Skin of body (tissue), 2 donors: ENCODE data around the gene SEMA6B. TPM values are rescaled to one million over a fixed set of nuclear protein-coding genes. Genes with fewer than 3 reads are reported as not detected.

Experiments used
- DNase-seq: peaks from one replicate; lab custom pipeline; 2025; lab: John Stamatoyannopoulos, UW
- total RNA-seq: library from RNA; depleted of rRNA; stranded (reverse); fragments of >200 nt; gene quantifications from one replicate; pipeline ENCODE4 v1.2.3, GENCODE V29; 2014

SEMA6B gene
- total RNA-seq, 1 donor from 2014 or later = 5.0 TPM

GRCh38 chr19:4589579-4590410, 30.3 kb upstream of the SEMA6B start:
- no peak for DNase-seq

DNA sequence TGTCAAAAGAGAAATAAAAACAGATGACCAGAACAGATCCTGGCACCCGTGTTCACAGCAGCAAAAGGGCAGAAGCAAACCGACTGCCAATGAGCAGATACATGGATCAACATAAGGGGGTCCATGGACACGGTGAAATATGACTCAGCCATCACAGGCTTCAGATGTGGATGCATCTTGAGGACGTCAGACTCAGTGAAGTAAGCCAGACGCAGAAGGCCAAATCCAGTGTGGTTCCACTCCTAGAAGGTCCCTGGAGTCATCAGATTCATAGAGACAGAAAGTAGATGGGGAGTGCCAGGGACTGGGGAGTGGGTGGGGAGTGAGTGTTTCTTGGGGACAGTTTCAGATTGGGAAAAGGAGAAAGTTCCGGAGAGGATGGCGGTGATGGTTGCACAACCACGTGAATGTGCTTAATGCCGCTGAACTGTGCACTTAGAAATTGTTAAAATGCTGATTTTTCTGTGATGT, 28.8 kb upstream of the SEMA6B start:
- DNase-seq = no peak

DNA sequence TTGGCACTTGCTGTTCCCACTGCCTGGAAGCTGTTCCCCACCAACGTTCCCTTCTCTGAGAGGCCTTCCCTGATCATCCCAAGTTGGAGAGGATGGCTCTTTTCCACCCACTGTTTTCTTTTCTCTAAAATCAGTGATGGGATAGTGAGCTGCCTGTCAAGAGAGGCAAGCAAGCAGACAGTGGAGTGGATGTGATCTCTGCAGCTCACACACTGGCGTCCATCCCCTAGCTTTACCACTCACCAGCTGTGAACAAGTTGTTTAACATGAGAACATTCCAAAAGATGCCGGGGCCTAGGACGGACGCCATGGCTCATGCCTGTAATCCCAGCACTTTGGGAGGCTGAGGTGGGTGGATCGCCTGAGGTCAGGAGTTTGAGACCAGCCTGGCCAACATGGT, 28.0 kb upstream of the SEMA6B start:
- no peak for DNase-seq

GRCh38 chr19:4586691-4587090, 27.2 kb upstream of the SEMA6B start:
- DNase-seq = no peak

DNA sequence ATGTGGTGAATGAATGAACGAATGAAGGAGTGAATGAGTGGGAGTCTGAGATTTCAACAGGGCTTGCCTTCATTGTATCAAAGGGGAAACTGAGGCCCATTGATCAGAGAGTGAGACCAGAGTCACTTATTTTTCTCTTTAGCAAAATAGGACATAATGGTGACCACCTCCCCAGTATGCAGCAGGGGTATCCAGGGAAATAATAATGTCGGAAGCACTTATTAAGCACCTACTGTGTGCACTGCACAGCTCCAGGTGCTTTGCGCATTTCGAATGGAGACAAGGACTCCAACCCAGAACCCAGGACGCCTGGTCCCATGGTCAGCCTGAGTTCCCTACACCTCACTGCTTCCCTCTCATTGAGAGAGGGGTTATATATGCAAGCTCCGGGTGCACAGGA, 26.8 kb upstream of the SEMA6B start:
- DNase-seq = no peak

DNA sequence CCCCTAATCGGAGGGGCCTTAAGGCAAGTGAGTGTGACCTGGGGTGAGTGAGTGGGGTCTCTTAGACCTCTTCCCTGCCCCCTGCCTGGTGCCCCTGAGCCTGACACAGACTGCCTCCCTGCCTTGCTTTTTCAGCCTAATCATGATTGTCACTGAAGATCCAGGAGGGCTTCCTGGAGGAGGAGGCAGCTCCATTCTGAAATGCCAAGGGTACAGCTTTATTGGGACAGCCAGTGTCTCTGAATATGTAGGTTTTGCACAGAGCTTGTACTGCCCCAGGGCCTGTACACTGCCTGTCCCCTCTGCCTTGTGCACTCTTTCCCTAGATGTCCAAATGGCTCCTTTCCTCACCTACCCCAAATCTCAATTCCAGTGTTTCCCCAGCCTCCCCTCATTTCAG, 26.1 kb upstream of the SEMA6B start:
- DNase-seq = no peak

DNA sequence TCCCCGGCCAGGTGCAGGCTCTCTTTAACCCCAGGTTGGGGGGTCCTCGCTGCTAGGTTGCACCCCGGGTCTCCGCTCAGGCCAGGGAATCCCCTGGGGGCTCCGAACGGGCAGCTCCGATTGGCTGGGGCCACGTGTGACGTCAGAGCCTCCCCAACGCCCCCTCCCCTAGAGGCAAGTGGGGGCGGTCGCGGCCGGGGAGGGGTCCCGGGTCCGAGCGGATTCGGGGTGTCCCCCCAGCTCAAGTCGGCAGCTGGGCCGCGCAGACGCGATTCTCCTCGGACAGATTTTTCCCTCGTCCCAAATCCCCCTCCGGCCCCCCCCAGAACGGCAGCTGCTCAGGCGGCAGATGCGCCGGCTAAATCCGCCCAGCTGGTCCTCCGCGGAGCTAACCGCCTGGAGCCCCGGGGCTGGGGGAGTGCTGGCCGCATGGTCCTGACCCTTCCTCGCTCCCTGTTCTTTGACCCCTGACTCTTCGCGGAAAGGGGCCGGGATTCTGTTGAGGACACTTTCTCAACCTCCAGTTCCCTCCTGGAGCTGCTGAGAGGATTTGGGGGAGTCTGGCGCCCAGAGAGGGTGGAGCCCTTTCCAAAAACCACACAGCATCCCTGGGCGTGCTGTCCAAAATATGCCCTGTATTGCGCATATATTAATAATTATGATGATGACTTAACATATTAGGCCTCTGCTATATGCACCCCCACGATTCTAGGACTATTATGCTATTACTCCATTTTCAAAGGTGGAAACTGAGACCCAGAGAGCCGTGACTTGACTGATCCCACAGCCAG, 25.4 kb upstream of the SEMA6B start:
- DNase-seq = peak; percentile 20

DNA sequence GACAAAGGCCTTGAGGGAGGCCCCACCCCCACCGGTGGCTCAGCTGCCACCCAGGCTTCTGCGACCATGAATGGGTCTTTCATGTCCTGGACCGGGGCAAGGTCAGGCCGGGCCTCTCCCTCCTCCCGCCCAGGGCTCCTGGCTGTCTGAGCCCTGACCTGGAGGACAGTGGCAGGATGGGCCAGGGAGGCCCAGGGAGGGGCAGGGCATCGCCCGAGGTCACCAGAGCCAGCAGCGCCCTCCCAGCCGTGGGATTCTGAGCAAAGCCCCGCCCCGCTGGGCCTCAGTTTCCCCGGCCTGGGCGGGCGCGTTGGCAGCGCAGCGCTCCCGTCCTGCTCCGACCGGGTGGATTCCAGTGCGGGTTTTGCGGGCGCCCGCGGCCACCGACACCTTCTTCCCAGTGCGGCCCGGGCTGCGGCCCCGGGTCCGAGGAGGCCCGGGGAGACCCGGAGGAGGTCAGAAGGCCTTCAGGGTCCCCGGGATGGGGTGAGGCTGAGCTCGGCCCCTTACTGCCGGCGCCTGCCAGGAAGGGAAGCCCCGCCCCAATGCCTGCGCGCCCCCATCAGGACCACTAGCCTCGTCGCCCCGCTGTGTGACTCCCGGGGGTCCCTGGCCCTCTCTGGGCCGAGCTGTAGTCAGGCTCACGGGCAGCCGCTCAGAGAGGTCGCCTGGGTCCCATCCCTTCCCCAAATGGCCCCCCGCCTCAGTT, 24.6 kb upstream of the SEMA6B start:
- DNase-seq = no peak

- no peak for DNase-seq
Measured at GRCh38 chr19:4582980-4583842, 23.7 kb upstream of the SEMA6B start.

- DNase-seq = no peak
Measured at GRCh38 chr19:4581666-4582553, 22.4 kb upstream of the SEMA6B start.

DNA sequence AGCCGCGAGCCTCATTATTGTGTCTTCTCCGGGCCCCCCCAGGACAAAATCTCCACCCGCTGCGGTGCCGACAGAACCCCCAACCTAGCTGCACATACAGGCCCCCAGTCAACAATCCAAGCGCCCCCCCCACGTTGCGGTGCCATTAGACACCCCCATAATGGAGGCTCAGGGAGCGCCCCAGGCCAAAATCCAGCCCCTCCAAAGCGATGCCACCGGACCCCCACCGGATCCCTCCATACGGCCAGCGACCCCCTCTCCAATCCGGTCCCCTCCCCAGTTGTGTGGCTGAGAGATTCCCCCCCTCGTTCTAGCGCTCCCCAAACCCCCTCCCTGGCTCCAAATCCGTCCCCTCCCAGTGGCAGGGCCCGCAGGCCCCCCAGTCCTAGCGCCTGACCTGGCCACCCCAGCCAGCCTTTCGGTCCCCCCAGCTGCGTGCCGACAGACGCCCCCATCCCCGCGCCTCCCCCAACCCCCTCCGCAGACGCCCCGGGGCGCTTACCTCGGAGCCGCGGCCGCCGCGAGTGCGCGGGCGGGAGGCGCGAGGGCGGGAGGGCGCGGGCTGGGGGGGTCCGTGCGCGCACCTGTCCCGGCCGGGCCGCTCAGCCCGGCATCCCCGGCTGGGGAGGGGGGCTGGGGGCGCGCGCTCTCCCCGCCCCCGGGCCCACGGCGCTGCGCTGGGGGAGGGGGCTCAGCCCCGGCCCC, 21.6 kb upstream of the SEMA6B start:
- DNase-seq = no peak

DNA sequence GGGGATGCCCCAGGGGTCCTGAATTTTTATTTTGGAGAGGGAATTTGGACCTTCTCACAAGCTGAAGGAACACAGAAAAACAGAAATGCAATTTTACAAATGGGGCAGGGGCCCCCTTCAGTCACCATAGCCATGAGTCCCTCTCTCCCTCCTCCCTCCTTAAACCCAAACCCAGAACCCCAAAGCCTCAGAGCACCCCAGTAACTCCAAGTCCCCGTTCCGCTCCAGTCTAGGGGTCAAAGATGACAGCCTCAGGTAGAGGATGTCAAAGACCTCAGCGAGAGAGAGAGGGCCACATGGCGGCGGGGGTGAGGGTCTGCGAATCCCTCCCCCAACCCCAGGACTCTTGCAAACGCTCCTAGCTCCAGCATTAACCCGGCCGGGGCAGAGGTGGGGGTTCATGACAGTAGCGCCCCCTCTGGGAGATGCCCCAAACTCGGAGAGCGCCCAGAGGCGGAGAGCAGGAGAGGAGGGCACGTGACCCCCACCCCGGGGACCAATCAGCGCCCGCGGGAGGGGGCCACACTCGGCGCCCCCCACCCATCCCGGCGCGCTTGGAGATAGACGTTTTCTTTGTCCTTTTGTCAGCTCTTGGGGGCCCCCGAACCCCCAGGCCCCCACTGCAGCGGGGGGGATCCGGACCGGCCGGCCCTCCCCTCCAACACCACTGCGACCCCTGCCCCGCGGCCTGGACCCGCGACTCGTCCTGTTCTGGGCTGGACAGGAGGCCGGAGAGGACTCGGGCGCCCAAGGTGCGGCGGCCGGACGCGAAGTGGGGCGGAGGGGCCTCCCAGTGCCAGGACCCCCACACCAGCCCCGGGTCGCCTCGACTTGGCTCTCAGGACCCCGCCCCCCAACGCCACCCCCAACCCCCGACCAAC, 20.8 kb upstream of the SEMA6B start:
- DNase-seq = no peak

DNA sequence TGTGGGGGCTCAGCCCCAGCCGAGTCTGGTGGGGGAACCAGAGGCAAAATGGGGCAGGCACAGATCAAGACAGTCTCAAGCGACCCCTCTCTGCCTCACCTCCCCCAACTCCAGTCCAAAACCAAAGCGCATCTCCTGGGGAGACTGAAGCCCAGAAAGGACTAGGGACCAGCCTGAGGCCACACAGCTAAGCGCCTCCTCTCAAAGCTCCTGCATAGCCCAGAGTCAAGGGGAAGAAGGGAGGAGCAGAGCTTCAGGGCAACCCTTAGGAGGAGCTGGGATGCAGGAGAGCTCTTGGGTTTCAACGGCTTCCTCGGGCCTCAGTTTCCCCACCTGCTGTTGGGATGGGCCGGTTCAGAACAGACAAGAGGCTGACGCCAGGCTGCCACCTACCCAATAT, 19.9 kb upstream of the SEMA6B start:
- no peak for DNase-seq

DNA sequence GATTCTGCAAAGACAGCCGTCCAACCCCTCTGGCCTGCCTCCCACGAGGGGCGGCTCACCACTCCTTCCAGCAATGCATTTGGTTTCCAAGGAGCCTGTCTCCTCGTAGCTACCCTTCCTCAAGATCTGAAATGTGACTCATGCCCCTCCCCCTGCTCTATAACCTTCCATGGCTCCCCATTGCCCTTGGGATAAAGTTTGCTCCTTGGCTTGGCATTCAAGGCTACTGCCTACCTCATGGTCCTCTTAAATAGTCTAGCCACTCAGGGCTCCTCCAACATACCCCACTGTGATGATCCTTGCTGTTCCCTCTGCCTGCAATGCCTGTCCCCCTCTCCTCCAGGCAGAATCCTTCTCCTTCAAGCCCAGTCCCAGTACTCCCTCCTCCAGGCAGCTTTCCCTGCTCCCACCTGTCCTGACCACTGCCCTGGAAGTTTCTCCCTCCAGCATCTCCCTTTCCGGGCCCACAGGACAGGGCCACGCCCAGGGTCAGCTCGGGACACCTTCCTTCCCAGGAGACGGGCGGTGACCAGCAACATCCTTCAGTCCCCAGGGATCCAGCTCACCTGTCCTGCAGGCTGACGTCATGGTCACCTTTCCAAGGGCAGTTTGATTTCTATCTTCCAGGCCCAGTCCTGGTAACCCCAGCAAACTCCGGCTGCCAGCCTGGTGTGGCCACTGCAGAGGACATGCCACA, 19.2 kb upstream of the SEMA6B start:
- no peak for DNase-seq

- no peak for DNase-seq
Measured at GRCh38 chr19:4577020-4577782, 17.7 kb upstream of the SEMA6B start.

- DNase-seq = no peak
Measured at GRCh38 chr19:4576016-4576933, 16.8 kb upstream of the SEMA6B start.
